NB4 (cell line): ENCODE data around the gene COL5A1.

ENCODE experiments used
- MYC ChIP-seq: IDR thresholded peaks from 2 replicates; pipeline ENCODE4 v1.6.1; 2011; ENCODE audit warnings: low read depth, low read length
- POLR2A ChIP-seq: IDR thresholded peaks from 2 replicates; pipeline ENCODE4 v1.6.1; 2011; ENCODE audit warnings: mild to moderate bottlenecking; ENCODE audit not compliant: insufficient read length; ENCODE audit errors: extremely low read depth
- TF ChIP-seq, protein P1 (sequence below): IDR thresholded peaks from 2 replicates; pipeline ENCODE4 v1.6.1; 2011; ENCODE audit warnings: low read depth, low read length
- TF ChIP-seq, protein P2 (sequence below): IDR thresholded peaks from one replicate; pipeline ENCODE4 v1.5.1; 2012; ENCODE audit warnings: low read depth, low read length

DNA sequence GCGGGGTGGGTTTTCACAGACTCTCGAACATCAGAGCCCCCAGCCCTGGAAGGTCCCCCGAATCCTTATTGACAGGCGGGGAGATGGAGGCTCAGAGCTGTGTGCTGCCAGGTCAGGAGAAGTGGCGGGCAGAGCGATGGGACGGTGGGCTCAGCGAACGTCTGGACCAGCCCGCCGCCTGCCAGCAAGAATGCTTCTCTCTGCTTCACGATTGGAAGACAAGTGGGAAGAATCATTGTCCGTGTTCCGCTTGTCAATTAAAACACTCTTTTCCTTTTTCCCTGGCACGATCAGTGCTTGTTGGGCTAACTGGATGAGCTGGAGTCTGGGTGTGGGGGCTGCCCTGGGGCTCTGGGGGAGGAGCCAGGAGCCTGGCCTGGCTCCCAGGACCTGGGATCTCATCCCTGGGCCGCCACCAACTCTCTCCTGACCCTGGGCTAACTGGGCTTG is 1.6 kb downstream of the COL5A1 start:
- TF ChIP-seq, protein P1, sequence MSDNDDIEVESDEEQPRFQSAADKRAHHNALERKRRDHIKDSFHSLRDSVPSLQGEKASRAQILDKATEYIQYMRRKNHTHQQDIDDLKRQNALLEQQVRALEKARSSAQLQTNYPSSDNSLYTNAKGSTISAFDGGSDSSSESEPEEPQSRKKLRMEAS, result no peak
- TF ChIP-seq, protein P2, sequence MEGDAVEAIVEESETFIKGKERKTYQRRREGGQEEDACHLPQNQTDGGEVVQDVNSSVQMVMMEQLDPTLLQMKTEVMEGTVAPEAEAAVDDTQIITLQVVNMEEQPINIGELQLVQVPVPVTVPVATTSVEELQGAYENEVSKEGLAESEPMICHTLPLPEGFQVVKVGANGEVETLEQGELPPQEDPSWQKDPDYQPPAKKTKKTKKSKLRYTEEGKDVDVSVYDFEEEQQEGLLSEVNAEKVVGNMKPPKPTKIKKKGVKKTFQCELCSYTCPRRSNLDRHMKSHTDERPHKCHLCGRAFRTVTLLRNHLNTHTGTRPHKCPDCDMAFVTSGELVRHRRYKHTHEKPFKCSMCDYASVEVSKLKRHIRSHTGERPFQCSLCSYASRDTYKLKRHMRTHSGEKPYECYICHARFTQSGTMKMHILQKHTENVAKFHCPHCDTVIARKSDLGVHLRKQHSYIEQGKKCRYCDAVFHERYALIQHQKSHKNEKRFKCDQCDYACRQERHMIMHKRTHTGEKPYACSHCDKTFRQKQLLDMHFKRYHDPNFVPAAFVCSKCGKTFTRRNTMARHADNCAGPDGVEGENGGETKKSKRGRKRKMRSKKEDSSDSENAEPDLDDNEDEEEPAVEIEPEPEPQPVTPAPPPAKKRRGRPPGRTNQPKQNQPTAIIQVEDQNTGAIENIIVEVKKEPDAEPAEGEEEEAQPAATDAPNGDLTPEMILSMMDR, result no peak
- TF ChIP-seq MYC (no peak), POLR2A (no peak)
